DND-41 (cell line): ENCODE data around the gene MAGI1.

ENCODE experiments used
- EZH2 ChIP-seq: IDR thresholded peaks from 3 replicates; pipeline ENCODE4 v1.6.1; 2012; ENCODE audit warnings: borderline replicate concordance, low read depth, mild to moderate bottlenecking, moderate library complexity, low read length, inconsistent platforms; ENCODE audit not compliant: severe bottlenecking
- TF ChIP-seq, protein P1 (sequence below): IDR thresholded peaks from 2 replicates; pipeline ENCODE4 v1.5.1; 2012; ENCODE audit warnings: borderline replicate concordance, low read length, moderate library complexity, mild to moderate bottlenecking; ENCODE audit not compliant: poor library complexity, severe bottlenecking; ENCODE audit errors: extremely low read depth

DNA sequence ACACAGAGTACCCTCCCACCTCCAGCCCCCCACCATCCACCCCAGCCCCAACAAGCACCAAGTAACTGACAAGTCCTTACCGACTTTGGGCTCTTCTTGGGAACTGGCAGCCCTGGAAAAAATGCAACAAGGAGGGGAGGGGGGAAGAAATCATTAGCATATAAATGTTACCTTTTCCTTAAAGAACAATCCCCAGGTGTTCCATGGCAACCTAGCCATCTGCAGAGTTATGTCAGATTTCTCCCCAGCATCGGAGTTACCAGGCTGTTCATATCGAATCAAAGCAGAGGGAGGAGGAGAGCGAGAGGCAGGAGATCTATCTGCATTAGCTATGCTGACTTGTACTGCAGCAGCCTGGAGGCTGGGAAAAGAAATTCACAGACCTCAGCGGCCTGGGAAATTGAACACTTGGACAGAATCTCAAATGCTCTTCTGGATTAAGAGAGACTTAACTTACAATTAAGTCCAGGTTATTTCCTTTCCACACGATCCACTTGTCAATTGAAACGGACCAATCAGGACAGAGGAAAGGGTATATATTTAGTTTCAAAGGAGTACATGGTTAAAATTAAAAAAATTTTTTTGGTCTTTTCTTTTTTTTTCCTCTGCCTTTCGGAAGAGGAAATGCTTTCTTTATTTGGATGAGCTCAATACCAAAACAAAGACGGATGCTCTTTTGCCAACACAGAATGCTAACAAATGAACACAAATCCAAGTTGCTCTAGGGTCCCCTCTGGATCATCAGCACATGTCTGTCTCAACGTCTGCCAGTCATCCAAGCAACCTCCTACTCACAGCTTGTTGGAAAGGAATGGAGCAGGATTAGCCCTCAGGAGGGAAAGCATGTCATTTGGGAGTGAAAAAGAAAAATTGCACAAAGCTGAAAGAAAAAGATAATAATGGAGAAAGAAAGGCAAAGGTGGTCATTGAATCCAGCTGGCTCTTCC lies 637.1 kb downstream of the MAGI1 start:
- TF ChIP-seq, protein P1, sequence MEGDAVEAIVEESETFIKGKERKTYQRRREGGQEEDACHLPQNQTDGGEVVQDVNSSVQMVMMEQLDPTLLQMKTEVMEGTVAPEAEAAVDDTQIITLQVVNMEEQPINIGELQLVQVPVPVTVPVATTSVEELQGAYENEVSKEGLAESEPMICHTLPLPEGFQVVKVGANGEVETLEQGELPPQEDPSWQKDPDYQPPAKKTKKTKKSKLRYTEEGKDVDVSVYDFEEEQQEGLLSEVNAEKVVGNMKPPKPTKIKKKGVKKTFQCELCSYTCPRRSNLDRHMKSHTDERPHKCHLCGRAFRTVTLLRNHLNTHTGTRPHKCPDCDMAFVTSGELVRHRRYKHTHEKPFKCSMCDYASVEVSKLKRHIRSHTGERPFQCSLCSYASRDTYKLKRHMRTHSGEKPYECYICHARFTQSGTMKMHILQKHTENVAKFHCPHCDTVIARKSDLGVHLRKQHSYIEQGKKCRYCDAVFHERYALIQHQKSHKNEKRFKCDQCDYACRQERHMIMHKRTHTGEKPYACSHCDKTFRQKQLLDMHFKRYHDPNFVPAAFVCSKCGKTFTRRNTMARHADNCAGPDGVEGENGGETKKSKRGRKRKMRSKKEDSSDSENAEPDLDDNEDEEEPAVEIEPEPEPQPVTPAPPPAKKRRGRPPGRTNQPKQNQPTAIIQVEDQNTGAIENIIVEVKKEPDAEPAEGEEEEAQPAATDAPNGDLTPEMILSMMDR, result no peak
- TF ChIP-seq EZH2, result no peak
